Measurements from ENCODE around the gene GATC.

GRCh38 chr12:120500581-120500980 lies 54.3 kb downstream of the GATC start:
- TF ChIP-seq CTCF (IDR thresholded peaks at IDR 0.05; ENCODE audit: borderline replicate concordance, extremely low read depth, low read length, poor library complexity, severe bottlenecking) (no peak), EZH2 (IDR thresholded peaks at IDR 0.05; ENCODE audit: borderline replicate concordance, low read depth, low read length, severe bottlenecking) (no peak)

Measured in DND-41 (cell line).